ENCODE results near the gene SERPINA1.

DNA sequence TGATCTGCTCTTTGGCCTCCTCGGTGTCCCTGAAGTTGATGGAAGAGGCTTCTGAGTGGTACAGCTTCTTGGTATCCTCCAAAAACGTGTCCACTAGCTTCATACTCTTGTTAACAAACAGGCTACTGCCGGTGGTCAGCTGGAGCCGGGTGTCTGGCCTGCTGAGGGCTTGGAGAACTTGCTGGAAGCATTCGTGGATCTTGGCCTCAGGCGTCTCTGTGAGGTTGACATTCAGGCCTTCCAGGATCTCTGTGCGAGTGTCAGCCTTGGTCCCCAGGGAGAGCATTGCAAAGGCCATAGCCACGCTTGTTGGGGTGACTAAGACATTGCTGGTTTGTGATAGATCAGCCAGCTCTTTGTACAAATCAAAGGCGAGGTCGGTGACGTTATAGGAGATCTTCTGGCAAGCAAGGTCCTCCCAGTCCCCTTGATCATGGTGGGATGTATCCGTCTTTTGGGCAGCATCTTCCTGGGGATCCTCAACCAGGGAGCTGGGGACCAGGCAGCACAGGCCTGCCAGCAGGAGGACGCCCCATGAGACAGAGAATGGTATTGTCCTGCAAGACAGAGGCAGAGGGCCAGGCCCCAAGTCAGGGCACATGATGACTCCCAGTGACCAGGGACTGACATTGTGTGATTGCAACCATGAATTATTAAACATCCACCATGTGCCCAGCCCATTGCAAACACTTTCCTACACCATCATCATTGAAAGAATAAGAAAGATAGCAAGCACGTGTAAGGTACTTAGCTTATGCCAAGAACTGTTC, 22.1 kb downstream of the SERPINA1 start, which contains the start of gene SERPINA2:
- TF ChIP-seq SMC3 (IDR thresholded peaks at IDR 0.05) (no peak), POLR2A (IDR thresholded peaks at IDR 0.05; ENCODE audit: low read length) (no peak), PHF8 (IDR thresholded peaks at IDR 0.05; ENCODE audit: borderline replicate concordance, low read depth) (no peak), RAD21 (conservative IDR thresholded peaks at IDR 0.05 in 1 of 2, IDR thresholded peaks at IDR 0.05 in 1 of 2) (no peak), EHMT2 (IDR thresholded peaks at IDR 0.05; ENCODE audit: low read depth) (no peak), FOSL2 (IDR thresholded peaks at IDR 0.05) (no peak), FOSL2 (CRISPR knock-in tag; IDR thresholded peaks at IDR 0.05) (no peak), ESRRA (IDR thresholded peaks at IDR 0.05; ENCODE audit: borderline replicate concordance, low read length) (no peak)
- TF ChIP-seq, protein P1, sequence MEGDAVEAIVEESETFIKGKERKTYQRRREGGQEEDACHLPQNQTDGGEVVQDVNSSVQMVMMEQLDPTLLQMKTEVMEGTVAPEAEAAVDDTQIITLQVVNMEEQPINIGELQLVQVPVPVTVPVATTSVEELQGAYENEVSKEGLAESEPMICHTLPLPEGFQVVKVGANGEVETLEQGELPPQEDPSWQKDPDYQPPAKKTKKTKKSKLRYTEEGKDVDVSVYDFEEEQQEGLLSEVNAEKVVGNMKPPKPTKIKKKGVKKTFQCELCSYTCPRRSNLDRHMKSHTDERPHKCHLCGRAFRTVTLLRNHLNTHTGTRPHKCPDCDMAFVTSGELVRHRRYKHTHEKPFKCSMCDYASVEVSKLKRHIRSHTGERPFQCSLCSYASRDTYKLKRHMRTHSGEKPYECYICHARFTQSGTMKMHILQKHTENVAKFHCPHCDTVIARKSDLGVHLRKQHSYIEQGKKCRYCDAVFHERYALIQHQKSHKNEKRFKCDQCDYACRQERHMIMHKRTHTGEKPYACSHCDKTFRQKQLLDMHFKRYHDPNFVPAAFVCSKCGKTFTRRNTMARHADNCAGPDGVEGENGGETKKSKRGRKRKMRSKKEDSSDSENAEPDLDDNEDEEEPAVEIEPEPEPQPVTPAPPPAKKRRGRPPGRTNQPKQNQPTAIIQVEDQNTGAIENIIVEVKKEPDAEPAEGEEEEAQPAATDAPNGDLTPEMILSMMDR (IDR thresholded peaks at IDR 0.05) = no peak

Data from A549 (cell line).